ENCODE results near the gene BLOC1S5.
"Not testable (repeated sequence)": the region's sequence is repeated elsewhere in the genome, so short reads cannot be mapped to it uniquely, and the experiment has no call there.

BLOC1S5 gene

GRCh38 chr6:8041913-8042583 lies 22.1 kb downstream of the BLOC1S5 start:
- no peak for DNase-seq

GRCh38 chr6:8034107-8034506 lies 30.1 kb downstream of the BLOC1S5 start:
- not testable (repeated sequence) for DNase-seq

- DNase-seq, result no peak
Observed at GRCh38 chr6:8030920-8031319, 33.3 kb downstream of the BLOC1S5 start.

GRCh38 chr6:8029243-8029870 lies 34.8 kb downstream of the BLOC1S5 start:
- no peak for DNase-seq

- no peak for DNase-seq
Observed at GRCh38 chr6:8027965-8028651, 36.1 kb downstream of the BLOC1S5 start.

- DNase-seq, result no peak
Observed at GRCh38 chr6:8026800-8027199, 37.4 kb downstream of the BLOC1S5 start.

- no peak for DNase-seq
Observed at GRCh38 chr6:8025191-8025590, 39.0 kb downstream of the BLOC1S5 start.

GRCh38 chr6:8023638-8024037 lies 40.6 kb downstream of the BLOC1S5 start:
- DNase-seq, result no peak

- DNase-seq, result no peak
Observed at GRCh38 chr6:8020083-8020482, 44.1 kb downstream of the BLOC1S5 start.

- no peak for DNase-seq
Observed at GRCh38 chr6:8017705-8018104, 46.5 kb downstream of the BLOC1S5 start.

GRCh38 chr6:8017276-8017701 lies 46.9 kb downstream of the BLOC1S5 start:
- DNase-seq, result no peak

- DNase-seq, result no peak
Observed at GRCh38 chr6:8014947-8015346, 49.2 kb downstream of the BLOC1S5 start.

- DNase-seq, result no peak
Observed at GRCh38 chr6:8013763-8014162, 50.4 kb downstream of the BLOC1S5 start.

- no peak for DNase-seq
Observed at GRCh38 chr6:8006208-8006607, 58.0 kb downstream of the BLOC1S5 start.

GRCh38 chr6:8005136-8005535 lies 59.1 kb downstream of the BLOC1S5 start:
- no peak for DNase-seq

- DNase-seq, result no peak
Observed at GRCh38 chr6:8000636-8001035, 63.6 kb downstream of the BLOC1S5 start.

GRCh38 chr6:8000188-8000596 lies 64.0 kb downstream of the BLOC1S5 start:
- no peak for DNase-seq

GRCh38 chr6:7999201-7999600 lies 65.0 kb downstream of the BLOC1S5 start:
- DNase-seq, result no peak

- DNase-seq, result no peak
Observed at GRCh38 chr6:7998103-7998725, 66.0 kb downstream of the BLOC1S5 start.

GRCh38 chr6:7997286-7997685 lies 66.9 kb downstream of the BLOC1S5 start:
- DNase-seq, result no peak

GRCh38 chr6:7996538-7997111 lies 67.6 kb downstream of the BLOC1S5 start:
- DNase-seq, result no peak

GRCh38 chr6:7993952-7994351 lies 70.2 kb downstream of the BLOC1S5 start:
- no peak for DNase-seq

GRCh38 chr6:7993399-7993798 lies 70.8 kb downstream of the BLOC1S5 start:
- DNase-seq, result no peak

Data from activated CD4-positive, CD25-positive, alpha-beta regulatory T cell treated with anti-CD3 and anti-CD28 coated beads, Interleukin-2, amount 50 U/mL, for 72 hours (primary cell).